Thoracic aorta (tissue), 2 donors: ENCODE measurements around the gene CNFN. TPM values are rescaled to one million over a fixed set of nuclear protein-coding genes. Genes with fewer than 3 reads are reported as not detected.

ENCODE experiments used
- ATAC-seq: fragments of 150-250 bp; one replicate; pipeline ENCODE4 v1.8.0; 2017; ENCODE audit warnings: low read depth; ENCODE audit not compliant: insufficient number of reproducible peaks, low FRiP score
- DNase-seq: peaks from one replicate; pipeline ENCODE4 v3.0.0-alpha.2; 2020; ENCODE audit warnings: low spot score
- H3K27ac ChIP-seq, 2 donors: fragments of 200-600 bp; sonication (generic); 1 replicate in 1 of 2; 2 replicates in 1 of 2; pipeline ENCODE4 v1.5.1; 2016; ENCODE audit warnings: mild to moderate bottlenecking in 2 of 2, moderate library complexity in 2 of 2
- H3K27me3 ChIP-seq: fragments of 200-600 bp; sonication (generic); replicated peaks from 2 replicates; pipeline ENCODE4 v1.6.0; 2016; ENCODE audit warnings: mild to moderate bottlenecking; ENCODE audit not compliant: insufficient read depth
- H3K36me3 ChIP-seq: fragments of 200-600 bp; sonication (generic); one replicate; pipeline ENCODE4 v1.5.1; 2016
- H3K4me1 ChIP-seq, 2 donors: fragments of 200-600 bp; sonication (generic); 1 replicate in 1 of 2; 2 replicates in 1 of 2; pipeline versions ENCODE4 v1.5.1 to v1.6.0; 2016; ENCODE audit warnings: low read depth in 2 of 2, mild to moderate bottlenecking in 1 of 2; ENCODE audit not compliant: control insufficient read depth in 1 of 2
- H3K4me3 ChIP-seq: fragments of 200-600 bp; sonication (generic); 2 replicates; pipeline ENCODE4 v1.5.1; 2016; ENCODE audit warnings: mild to moderate bottlenecking
- H3K9me3 ChIP-seq: fragments of 200-600 bp; sonication (generic); 2 replicates; pipeline ENCODE4 v1.5.1; 2016
- CTCF ChIP-seq: fragments of 200-600 bp; sonication (generic); IDR thresholded peaks from one replicate; pipeline ENCODE4 v1.5.1; 2019; ENCODE audit warnings: antibody characterized with exemption
- total RNA-seq, 2 donors: library from RNA; depleted of rRNA; stranded (reverse); fragments of >200 nt; gene quantifications; one replicate each; pipeline versions ENCODE4 v1.1.0 to v1.2.3, GENCODE V29; 2016

Gene CNFN
- total RNA-seq, 2 donors from 2014 or later = not detected

GRCh38 chr19:42362891-42363440 is 27.1 kb downstream of the CNFN start:
- TF ChIP-seq CTCF = no peak
- H3K4me3 ChIP-seq = no peak overlapping the region
- no peak for DNase-seq
- no peaks in the 10 kb centered on the region for H3K27me3 ChIP-seq
- H3K36me3 ChIP-seq = peaks cover 2% of the 10 kb centered on the region
- no peaks in the 10 kb centered on the region for H3K9me3 ChIP-seq
- ATAC-seq = no peak
- H3K27ac ChIP-seq = no peak overlapping the region
- H3K4me1 ChIP-seq = peaks cover 0 to 34% of the 10 kb centered on the region in 2 donors

- Histone ChIP-seq H3K9me3 (no peaks in the 10 kb centered on the region), H3K4me1 (peaks cover 0 to 34% of the 10 kb centered on the region in 2 donors), H3K27me3 (no peaks in the 10 kb centered on the region), H3K27ac (no peak overlapping the region), H3K4me3 (no peak overlapping the region), H3K36me3 (peaks cover 5% of the 10 kb centered on the region)
- ATAC-seq (no peak), DNase-seq (no peak)
- no peak for TF ChIP-seq CTCF
Measured at GRCh38 chr19:42362342-42362741, 27.8 kb downstream of the CNFN start.

GRCh38 chr19:42361545-42361910 is 28.6 kb downstream of the CNFN start:
- TF ChIP-seq CTCF = no peak
- H3K4me3 ChIP-seq = no peak overlapping the region
- no peaks in the 10 kb centered on the region for H3K9me3 ChIP-seq
- H3K36me3 ChIP-seq = peaks cover 6% of the 10 kb centered on the region
- H3K27me3 ChIP-seq = no peaks in the 10 kb centered on the region
- DNase-seq (no peak), ATAC-seq (no peak)
- peaks cover 0 to 29% of the 10 kb centered on the region in 2 donors for H3K4me1 ChIP-seq
- H3K27ac ChIP-seq = no peak overlapping the region

GRCh38 chr19:42360787-42361544 is 29.1 kb downstream of the CNFN start:
- H3K27me3 ChIP-seq = no peaks in the 10 kb centered on the region
- H3K27ac ChIP-seq = peak overlapping the region in 1 of 2 donors; percentile 68
- H3K9me3 ChIP-seq = no peaks in the 10 kb centered on the region
- TF ChIP-seq CTCF = no peak
- H3K36me3 ChIP-seq = peaks cover 12% of the 10 kb centered on the region
- H3K4me1 ChIP-seq = peaks cover 0 to 25% of the 10 kb centered on the region in 2 donors
- ATAC-seq (no peak), DNase-seq (no peak)
- no peak overlapping the region for H3K4me3 ChIP-seq

GRCh38 chr19:42357290-42357689 is 32.8 kb downstream of the CNFN start:
- DNase-seq (no peak), ATAC-seq (no peak)
- H3K4me1 ChIP-seq = peaks cover 0 to 15% of the 10 kb centered on the region in 2 donors
- no peaks in the 10 kb centered on the region for H3K9me3 ChIP-seq
- H3K27ac ChIP-seq = no peak overlapping the region
- H3K27me3 ChIP-seq = no peaks in the 10 kb centered on the region
- H3K4me3 ChIP-seq = no peak overlapping the region
- peaks cover 23% of the 10 kb centered on the region for H3K36me3 ChIP-seq
- no peak for TF ChIP-seq CTCF
